Mesodermal cell (in vitro differentiated cells): Measurements from ENCODE around the gene DKK3.
A peak's percentile ranks its signal among the peaks of the same experiment; 100 is the strongest.

ENCODE experiments used
- H3K27ac ChIP-seq: 2 replicates; pipeline ENCODE4 v1.7.0; 2013; ENCODE audit warnings: mild to moderate bottlenecking, low read depth, low read length, moderate library complexity; ENCODE audit not compliant: severe bottlenecking
- H3K36me3 ChIP-seq: 2 replicates; pipeline ENCODE4 v1.7.1; 2013; ENCODE audit warnings: mild to moderate bottlenecking, low read length, moderate library complexity; ENCODE audit not compliant: control insufficient read depth, insufficient read depth
- H3K4me1 ChIP-seq: one replicate; pipeline ENCODE4 v1.7.1; 2013; ENCODE audit warnings: mild to moderate bottlenecking, low read length; ENCODE audit not compliant: insufficient read depth, control insufficient read depth, poor library complexity, severe bottlenecking
- H3K4me3 ChIP-seq: 2 replicates; pipeline ENCODE4 v1.7.0; 2013; ENCODE audit warnings: low read length, control low read depth, mild to moderate bottlenecking; ENCODE audit not compliant: insufficient read depth, poor library complexity, severe bottlenecking; ENCODE audit errors: extremely low read depth
- H3K9me3 ChIP-seq: 2 replicates; pipeline ENCODE4 v1.7.1; 2013; ENCODE audit warnings: mild to moderate bottlenecking, low read length, moderate library complexity; ENCODE audit not compliant: control insufficient read depth
- WGBS, 2 experiments: methylation state at CpG; one replicate each; pipeline ENCODE4 v1.1.5; 2013; ENCODE audit warnings: missing lambda C conversion rate in 2 of 2; ENCODE audit not compliant: insufficient coverage in 2 of 2; 5-methylcytosine and 5-hydroxymethylcytosine counted together

Gene DKK3

GRCh38 chr11:11981364-11981763, 27.1 kb downstream of the DKK3 start:
- H3K4me1 ChIP-seq: peaks cover 54% of the 10 kb centered on the region
- peaks cover 65% of the 10 kb centered on the region for H3K36me3 ChIP-seq
- 78 to 100% methylated on average over 4 to 5 of the region's 5 CpGs for WGBS, 2 experiments
- no peak overlapping the region for H3K4me3 ChIP-seq
- no peak overlapping the region for H3K27ac ChIP-seq
- peaks cover 10% of the 10 kb centered on the region for H3K9me3 ChIP-seq

DNA sequence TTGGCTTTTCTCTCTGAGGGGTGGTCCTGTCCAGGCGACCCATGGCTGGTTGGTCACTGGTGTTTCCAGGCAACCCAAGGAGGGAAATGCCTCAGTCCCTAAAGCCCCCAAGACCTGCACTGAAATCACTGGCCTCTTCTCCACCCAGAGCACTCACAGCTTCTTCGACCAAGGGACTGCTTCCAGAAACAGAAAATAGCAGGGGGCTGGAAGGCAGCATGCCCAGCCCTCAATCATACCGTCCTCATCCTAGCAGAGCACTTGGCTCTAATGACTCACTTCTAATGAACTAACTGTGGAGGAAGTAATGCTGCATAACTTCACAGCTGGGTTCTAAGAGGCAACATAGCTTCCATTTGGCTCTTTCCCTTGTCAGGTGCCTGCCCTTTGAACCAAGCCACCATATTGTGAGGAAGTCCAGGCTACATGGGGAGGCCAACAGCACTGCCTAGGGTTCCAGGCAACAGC, 27.6 kb downstream of the DKK3 start:
- WGBS, 2 experiments: 79 to 86% methylated on average over 2 to 3 of the region's 3 CpGs
- H3K9me3 ChIP-seq: peaks cover 10% of the 10 kb centered on the region
- H3K36me3 ChIP-seq: peaks cover 64% of the 10 kb centered on the region
- H3K4me1 ChIP-seq: peaks cover 53% of the 10 kb centered on the region
- peak overlapping the region; percentile 19 for H3K27ac ChIP-seq
- H3K4me3 ChIP-seq: no peak overlapping the region

- Histone ChIP-seq H3K36me3 (peaks cover 66% of the 10 kb centered on the region), H3K9me3 (peaks cover 10% of the 10 kb centered on the region), H3K27ac (peak overlapping the region; percentile 86), H3K4me3 (no peak overlapping the region), H3K4me1 (peaks cover 54% of the 10 kb centered on the region)
- WGBS, 2 experiments: 92 to 100% methylated on average over 1 to 2 of the region's 2 CpGs
Measured at GRCh38 chr11:11980200-11980599, 28.2 kb downstream of the DKK3 start.

DNA sequence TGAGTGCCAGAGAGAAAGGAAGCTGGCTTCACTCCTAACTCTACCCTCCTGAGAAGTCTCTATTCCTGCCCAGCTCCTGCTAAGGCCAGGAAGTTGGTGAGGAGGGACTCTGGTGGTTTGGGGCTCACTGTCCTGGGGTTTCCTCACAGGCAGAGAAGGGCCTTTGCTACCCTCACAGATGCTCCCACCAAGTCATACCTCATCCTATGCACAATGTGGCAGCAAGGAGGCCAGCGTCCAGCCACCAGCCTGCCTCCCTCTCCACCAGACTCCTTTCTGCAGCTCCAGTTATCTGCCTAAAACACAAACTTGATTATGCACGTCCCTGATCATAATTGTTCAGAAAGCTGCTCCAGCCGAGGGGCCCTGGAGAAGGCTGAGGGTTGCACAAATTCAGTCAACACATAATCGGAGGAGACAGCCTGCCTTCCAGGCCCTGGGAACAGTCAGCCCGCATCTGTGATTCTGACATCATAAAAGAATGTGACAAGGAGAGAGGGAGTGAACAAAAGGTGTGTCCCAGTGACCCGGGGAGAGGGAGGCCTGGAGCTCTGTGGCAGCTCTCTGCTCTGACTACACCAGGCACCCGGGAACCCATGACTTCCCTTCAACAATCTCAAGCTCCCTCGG, 28.8 kb downstream of the DKK3 start:
- peaks cover 65% of the 10 kb centered on the region for H3K36me3 ChIP-seq
- 77 to 87% methylated on average over 5 to 7 of the region's 8 CpGs for WGBS, 2 experiments
- peaks cover 10% of the 10 kb centered on the region for H3K9me3 ChIP-seq
- peak overlapping the region; percentile 86 for H3K27ac ChIP-seq
- H3K4me3 ChIP-seq: no peak overlapping the region
- H3K4me1 ChIP-seq: peaks cover 53% of the 10 kb centered on the region

DNA sequence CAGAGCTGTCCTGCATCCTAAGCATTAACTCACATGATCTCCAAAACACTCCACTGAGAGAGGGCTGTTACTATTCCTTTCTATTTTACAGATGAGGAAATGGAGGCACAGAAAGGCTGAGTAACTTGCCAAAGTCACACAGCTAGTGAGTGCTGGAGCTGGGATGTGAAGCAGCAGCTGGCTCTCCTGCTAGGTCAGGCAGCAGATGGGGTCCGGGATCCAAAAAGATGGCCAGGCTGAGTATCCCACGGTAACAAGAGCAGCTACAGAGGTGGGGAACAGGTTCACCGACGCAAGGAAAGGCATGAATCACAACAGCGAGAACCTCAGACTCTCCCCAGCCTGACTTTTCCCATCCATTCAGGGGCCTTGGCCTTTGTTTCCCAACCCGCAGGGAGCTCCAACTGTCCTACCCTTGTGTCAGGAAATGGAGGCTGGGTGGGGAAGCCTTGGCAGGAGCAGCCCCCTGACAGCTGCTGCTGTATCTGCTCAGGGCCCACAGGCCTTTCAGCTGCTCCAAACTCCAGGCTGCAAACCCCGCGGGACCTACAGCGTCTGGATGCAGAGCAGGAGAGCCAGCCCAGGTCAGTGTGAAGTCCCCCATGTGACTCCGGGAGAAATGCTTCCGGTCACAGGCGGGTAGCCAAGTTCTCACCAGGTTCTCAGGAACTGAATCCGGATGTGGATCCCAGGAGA, 29.5 kb downstream of the DKK3 start:
- Histone ChIP-seq H3K4me3 (no peak overlapping the region), H3K4me1 (peaks cover 59% of the 10 kb centered on the region), H3K27ac (peak overlapping the region; percentile 86), H3K36me3 (peaks cover 70% of the 10 kb centered on the region), H3K9me3 (peaks cover 10% of the 10 kb centered on the region)
- WGBS, 2 experiments: 85 to 88% methylated on average over 12 of the region's 13 CpGs

DNA sequence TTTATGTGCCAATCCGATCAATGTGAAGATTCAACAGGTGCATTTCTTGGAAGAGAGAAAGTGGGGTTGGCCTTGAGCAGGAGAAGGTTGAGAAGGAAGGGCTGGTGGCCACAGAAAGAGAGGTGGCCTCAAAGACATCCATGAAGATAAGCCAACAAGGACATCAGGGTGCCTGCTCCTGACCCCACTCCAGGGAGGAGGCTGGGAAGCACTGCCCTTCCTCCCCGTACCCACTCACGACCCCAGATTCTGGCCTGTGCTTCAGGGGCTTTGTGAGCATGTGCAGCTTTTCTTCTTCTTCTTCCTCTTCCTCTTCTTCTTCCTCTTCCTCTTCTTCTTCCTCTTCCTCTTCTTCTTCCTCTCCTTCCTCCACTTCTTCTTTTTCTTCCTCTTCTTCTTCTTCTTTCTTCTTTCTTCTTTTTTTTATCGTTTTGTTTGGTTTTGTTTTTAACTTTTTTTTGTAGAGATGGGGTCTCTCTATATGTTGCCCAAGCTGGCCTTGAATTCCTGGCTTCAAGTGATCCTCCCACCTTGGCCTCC, 30.3 kb downstream of the DKK3 start:
- Histone ChIP-seq H3K4me1 (peaks cover 66% of the 10 kb centered on the region), H3K36me3 (peaks cover 63% of the 10 kb centered on the region), H3K4me3 (no peak overlapping the region), H3K9me3 (peaks cover 10% of the 10 kb centered on the region), H3K27ac (peak overlapping the region; percentile 93)
- 92% methylated on average over 3 of the region's 4 CpGs for WGBS, 2 experiments

DNA sequence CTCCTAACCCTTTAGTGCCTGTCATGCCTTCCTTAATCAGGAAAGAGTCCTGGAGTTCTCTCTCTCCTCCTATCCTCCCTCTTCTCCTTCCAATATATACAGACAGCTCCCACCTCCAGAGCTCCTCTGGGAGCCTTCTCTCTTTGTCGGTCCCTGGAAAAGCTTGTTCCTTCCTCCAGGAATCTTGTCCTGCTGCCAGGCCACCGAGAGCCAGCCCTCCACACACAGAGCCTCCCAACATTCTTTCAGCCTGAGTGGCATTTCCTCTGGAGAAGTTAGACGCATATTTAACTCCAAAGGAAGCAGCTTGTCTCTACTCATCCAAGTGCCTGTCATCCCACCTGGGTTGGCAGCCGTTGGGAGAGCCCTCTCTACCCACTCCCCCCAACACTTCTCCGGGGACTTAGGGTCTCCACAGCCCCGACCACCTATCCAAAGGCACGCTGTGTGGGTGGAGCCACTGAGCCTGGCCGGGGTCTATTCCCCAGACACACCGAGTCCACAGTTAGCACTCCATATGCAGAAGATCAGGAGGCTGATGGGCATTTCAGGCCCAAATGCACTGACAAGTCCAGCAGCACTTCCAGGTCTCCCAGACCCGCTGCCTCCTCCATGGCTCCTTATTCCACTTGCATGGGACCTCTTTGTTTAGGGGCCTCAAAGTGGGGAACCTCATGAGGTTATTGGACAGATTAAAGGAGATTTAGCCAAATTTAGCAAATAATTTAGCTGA, 31.1 kb downstream of the DKK3 start:
- WGBS, 2 experiments: 62 to 75% methylated on average over 7 to 9 of the region's 10 CpGs
- peaks cover 74% of the 10 kb centered on the region for H3K4me1 ChIP-seq
- H3K9me3 ChIP-seq: peaks cover 10% of the 10 kb centered on the region
- peaks cover 55% of the 10 kb centered on the region for H3K36me3 ChIP-seq
- peak overlapping the region; percentile 93 for H3K27ac ChIP-seq
- no peak overlapping the region for H3K4me3 ChIP-seq

DNA sequence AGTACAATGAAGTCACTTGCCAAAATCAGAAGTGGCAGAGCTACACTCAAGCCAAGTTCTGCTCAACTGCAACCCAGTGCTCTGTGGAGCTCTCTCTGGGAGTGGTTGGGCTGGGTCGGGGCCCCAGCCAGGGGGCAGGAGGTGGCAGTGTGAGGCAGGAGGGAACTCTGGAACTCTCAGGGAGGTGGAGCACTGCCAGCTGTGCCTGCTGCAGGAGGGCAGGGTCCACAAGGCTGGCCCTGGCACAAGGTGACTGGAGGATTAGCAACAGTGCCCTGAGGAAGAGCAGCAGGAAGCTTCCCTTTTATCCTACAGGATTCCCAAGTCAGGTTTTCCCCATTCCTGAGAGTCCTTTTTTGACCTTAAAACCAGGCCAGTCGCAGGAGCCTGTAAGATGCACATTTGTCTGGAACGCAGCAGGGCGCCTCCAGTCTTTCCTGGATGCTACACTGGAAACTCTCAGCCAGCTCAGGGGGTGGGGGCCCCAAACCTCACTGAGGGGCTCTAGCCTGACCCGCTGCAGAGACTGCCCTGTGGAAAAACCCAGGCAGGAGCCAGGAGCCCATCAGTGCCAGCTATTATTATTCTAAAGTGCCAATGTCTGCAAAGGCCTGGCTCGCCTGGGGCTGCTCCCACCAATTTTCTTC, 31.8 kb downstream of the DKK3 start:
- Histone ChIP-seq H3K27ac (peak overlapping the region; percentile 93), H3K4me1 (peaks cover 80% of the 10 kb centered on the region), H3K9me3 (peaks cover 5% of the 10 kb centered on the region), H3K36me3 (peaks cover 51% of the 10 kb centered on the region), H3K4me3 (no peak overlapping the region)
- 78 to 95% methylated on average over 6 of the region's 6 CpGs for WGBS, 2 experiments

DNA sequence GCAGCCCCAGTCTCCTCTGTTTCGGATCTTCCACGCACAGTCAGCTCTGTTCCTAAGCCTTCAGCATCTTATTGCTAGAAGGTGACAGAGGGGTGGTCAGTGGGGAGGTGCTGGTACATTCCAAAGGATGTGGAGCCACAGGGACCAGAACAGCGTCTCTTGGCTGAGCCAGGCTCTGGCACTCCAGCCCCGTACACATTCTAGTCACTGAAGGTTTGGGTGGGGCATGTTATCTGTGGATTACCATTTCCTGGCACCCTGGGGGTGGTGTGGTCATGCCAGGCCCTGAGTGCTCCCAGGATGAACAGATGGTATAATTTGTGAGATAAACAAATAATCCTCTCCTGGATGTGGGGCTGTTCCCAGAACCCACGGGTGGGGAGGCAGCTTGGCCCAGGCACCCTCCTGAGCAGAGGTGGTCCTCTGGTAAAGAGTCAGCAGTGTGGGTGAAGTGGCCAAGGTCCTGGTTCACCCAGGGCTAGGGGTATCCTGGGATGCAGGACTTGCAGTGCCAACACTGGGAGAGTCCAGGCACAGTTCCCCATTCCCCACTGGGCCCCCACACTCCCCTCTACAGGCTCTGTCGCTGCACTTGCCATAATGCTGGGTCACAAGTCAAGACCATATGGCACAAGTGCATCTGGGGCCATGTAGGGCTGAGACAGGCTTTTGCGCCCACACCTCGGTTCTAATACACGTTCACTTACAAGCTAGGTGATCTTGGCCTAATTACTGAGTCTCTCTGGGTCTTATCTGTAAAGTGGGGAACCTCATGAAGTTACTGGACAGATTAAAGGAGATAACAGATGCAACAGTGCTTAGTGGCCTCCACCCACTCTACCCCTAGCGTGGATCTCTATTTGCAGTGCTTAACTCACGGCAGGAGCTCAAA, 33.0 kb downstream of the DKK3 start:
- Histone ChIP-seq H3K4me3 (no peak overlapping the region), H3K27ac (peak overlapping the region; percentile 2), H3K9me3 (no peaks in the 10 kb centered on the region), H3K4me1 (peaks cover 75% of the 10 kb centered on the region), H3K36me3 (peaks cover 54% of the 10 kb centered on the region)
- 88 to 96% methylated on average over 7 to 10 of the region's 11 CpGs for WGBS, 2 experiments
